Measurements from ENCODE around the gene FBRS. TPM values are rescaled to one million over a fixed set of nuclear protein-coding genes. Genes with fewer than 3 reads are reported as not detected.

Gene FBRS
- 75.3 and 91.1 TPM in 2 replicates for total RNA-seq
- long read RNA-seq, partial matches to known transcripts = 0 of 2 reads
- long read RNA-seq, other reads (novel, unspliced or antisense) = 2 of 2 reads

GRCh38 chr16:30657866-30658730, at the start of gene FBRS:
Gene FBRS, plus strand, starts transcription at chr16:30658431. Its CDS starts 1,088 bp downstream, at chr16:30659519.
- Mint-ChIP-seq H3K27ac (peak within 1 kb of the TSS; percentile 100), H3K36me3 (ENCODE audit: insufficient read depth) (peaks cover 15% of the 10 kb centered on the region), H3K4me3 (ENCODE audit: low read depth) (peak within 1 kb of the TSS; percentile 98), H3K4me1 (ENCODE audit: low read depth) (peaks cover 16% of the 10 kb centered on the region), H3K9me3 (ENCODE audit: low read depth) (no peaks in the 10 kb centered on the region), H3K27me3 (no peaks in the 10 kb centered on the region)
- peak; percentile 90 for TF ChIP-seq CTCF (IDR thresholded peaks at IDR 0.05; ENCODE audit: unreplicated experiment)
- DNase-seq (ENCODE audit: low spot score, unreplicated experiment) = peak; percentile 99

GRCh38 chr16:30609002-30609925, 49.0 kb upstream of the FBRS start:
- H3K4me3 Mint-ChIP-seq (ENCODE audit: low read depth) = peak overlapping the region; percentile 85
- DNase-seq (ENCODE audit: low spot score, unreplicated experiment) = peak; percentile 35
- H3K4me1 Mint-ChIP-seq (ENCODE audit: low read depth) = peaks cover 8% of the 10 kb centered on the region
- H3K9me3 Mint-ChIP-seq (ENCODE audit: low read depth) = no peaks in the 10 kb centered on the region
- peaks cover 12% of the 10 kb centered on the region for H3K36me3 Mint-ChIP-seq (ENCODE audit: insufficient read depth)
- H3K27ac Mint-ChIP-seq = peak overlapping the region; percentile 98
- no peaks in the 10 kb centered on the region for H3K27me3 Mint-ChIP-seq
- TF ChIP-seq CTCF (IDR thresholded peaks at IDR 0.05; ENCODE audit: unreplicated experiment) = no peak

- Mint-ChIP-seq H3K4me1 (ENCODE audit: low read depth) (peaks cover 8% of the 10 kb centered on the region), H3K9me3 (ENCODE audit: low read depth) (no peaks in the 10 kb centered on the region), H3K27me3 (no peaks in the 10 kb centered on the region), H3K27ac (peak within 1 kb of the TSS; percentile 98), H3K36me3 (ENCODE audit: insufficient read depth) (peaks cover 6% of the 10 kb centered on the region), H3K4me3 (ENCODE audit: low read depth) (peak within 1 kb of the TSS; percentile 85)
- TF ChIP-seq CTCF (IDR thresholded peaks at IDR 0.05; ENCODE audit: unreplicated experiment) = no peak
- DNase-seq (ENCODE audit: low spot score, unreplicated experiment) = peak; percentile 96
Measured at GRCh38 chr16:30609926-30610839, 48.0 kb upstream of the FBRS start, which contains the start of gene ZNF689. Gene ZNF689, minus strand, starts transcription at chr16:30610389. Its CDS starts 348 bp downstream, at chr16:30610041.

GRCh38 chr16:30615358-30616091, 42.7 kb upstream of the FBRS start:
- Mint-ChIP-seq H3K9me3 (ENCODE audit: low read depth) (peaks cover 3% of the 10 kb centered on the region), H3K27me3 (no peaks in the 10 kb centered on the region), H3K36me3 (ENCODE audit: insufficient read depth) (no peaks in the 10 kb centered on the region), H3K4me1 (ENCODE audit: low read depth) (peaks cover 5% of the 10 kb centered on the region), H3K4me3 (ENCODE audit: low read depth) (no peak overlapping the region), H3K27ac (no peak overlapping the region)
- peak; percentile 58 for TF ChIP-seq CTCF (IDR thresholded peaks at IDR 0.05; ENCODE audit: unreplicated experiment)
- DNase-seq (ENCODE audit: low spot score, unreplicated experiment) = peak; percentile 36

Measured in progenitor cell of endocrine pancreas (in vitro differentiated cells).